GM21447 (cell line): Measurements from ENCODE around the gene CLBA1.

Experiments used
- ATAC-seq: cut with Tn5 transposase; IDR thresholded peaks from one replicate; pipeline ENCODE4 v1.9.1; 2021; ENCODE audit not compliant: unreplicated experiment

CLBA1 gene

GRCh38 chr14:105043641-105044040 lies 58.1 kb downstream of the CLBA1 start:
- no peak for ATAC-seq
